IgD-negative memory B cell (primary cell): ENCODE data around the gene CNIH3. TPM values are rescaled to one million over a fixed set of nuclear protein-coding genes. Genes with fewer than 3 reads are reported as not detected.

ENCODE experiments used
- H3K27ac Mint-ChIP-seq, 3 donors: one replicate each; pipeline ENCODE4 v1.8.0; 2020 to 2022; ENCODE audit warnings: mild to moderate bottlenecking in 3 of 3, mixed read lengths in 3 of 3, moderate library complexity in 1 of 3
- H3K27me3 Mint-ChIP-seq: one replicate; pipeline ENCODE4 v1.8.0; 2021; ENCODE audit warnings: mixed read lengths
- H3K36me3 Mint-ChIP-seq: one replicate; pipeline ENCODE4 v1.8.0; 2020; ENCODE audit warnings: mild to moderate bottlenecking, mixed read lengths
- H3K4me1 Mint-ChIP-seq, 3 donors: one replicate each; pipeline ENCODE4 v1.8.0; 2020 to 2022; ENCODE audit warnings: mixed read lengths in 3 of 3, mild to moderate bottlenecking in 1 of 3
- H3K4me3 Mint-ChIP-seq, 4 donors: one replicate each; pipeline ENCODE4 v1.8.0; 2020 to 2022; ENCODE audit warnings: mild to moderate bottlenecking in 4 of 4, mixed read lengths in 4 of 4, moderate library complexity in 3 of 4
- H3K9me3 Mint-ChIP-seq, 3 donors: one replicate each; pipeline ENCODE4 v1.8.0; 2020 to 2021; ENCODE audit warnings: mixed read lengths in 3 of 3, mild to moderate bottlenecking in 1 of 3
- polyA plus RNA-seq: library from polyadenylated mRNA; unstranded; fragments of 300-500 nt; fragmentation: Illumina TruSeq; gene quantifications from one replicate; pipeline ENCODE4 v1.2.3, GENCODE V29; 2021

CNIH3 gene
- polyA plus RNA-seq, 1 donor from 2014 or later: 3.2 TPM

DNA sequence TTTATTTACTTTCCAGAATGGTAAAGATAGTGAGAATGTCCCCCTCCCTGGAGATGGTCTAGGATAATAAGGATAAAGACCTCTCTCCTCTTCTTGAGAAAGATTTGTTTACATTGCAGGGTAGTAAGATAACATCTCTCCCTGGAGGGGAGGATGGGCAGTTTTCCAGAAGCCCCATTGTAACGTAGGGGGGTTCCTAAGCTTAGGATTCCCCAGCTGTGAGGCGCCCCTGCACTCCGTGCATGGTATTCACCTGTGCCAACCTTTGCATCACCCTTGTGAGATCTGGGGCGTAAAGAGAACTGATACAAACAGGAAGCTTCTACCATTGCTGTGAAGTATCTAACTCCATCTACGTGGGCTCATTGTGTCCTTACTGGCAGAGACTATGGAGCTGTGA is 164.6 kb downstream of the CNIH3 start:
- Mint-ChIP-seq H3K27me3 (no peaks in the 10 kb centered on the region), H3K4me3 (no peak overlapping the region), H3K4me1 (peaks cover 6 to 8% (median 6%) of the 10 kb centered on the region in 3 donors), H3K27ac (no peak overlapping the region), H3K36me3 (no peaks in the 10 kb centered on the region), H3K9me3 (peaks cover 0 to 2% (median 0%) of the 10 kb centered on the region in 3 donors)

DNA sequence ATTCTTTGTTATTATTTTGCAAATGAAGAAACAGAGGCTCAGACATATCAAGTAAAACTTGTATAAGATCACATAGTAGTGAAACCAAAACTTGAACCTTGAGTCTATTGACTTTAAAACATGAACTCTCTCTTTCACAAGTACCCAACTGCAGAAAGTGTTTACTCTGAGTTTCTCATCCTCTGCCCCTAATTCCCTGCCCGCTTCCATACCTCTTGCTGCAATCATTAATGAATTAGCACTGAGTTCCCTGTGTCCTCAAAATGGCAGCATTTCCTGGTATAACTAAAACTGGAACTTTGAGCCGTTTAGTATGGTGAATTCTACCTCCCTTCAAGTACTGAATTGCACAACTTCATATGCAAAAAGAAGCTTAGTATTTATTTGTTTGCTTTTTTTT is 165.7 kb downstream of the CNIH3 start:
- Mint-ChIP-seq H3K4me3 (no peak overlapping the region), H3K36me3 (no peaks in the 10 kb centered on the region), H3K27ac (no peak overlapping the region), H3K4me1 (peaks cover 6 to 8% (median 6%) of the 10 kb centered on the region in 3 donors), H3K9me3 (peaks cover 0 to 2% (median 0%) of the 10 kb centered on the region in 3 donors), H3K27me3 (no peaks in the 10 kb centered on the region)

GRCh38 chr1:224782281-224783000 is 166.3 kb downstream of the CNIH3 start:
- no peak overlapping the region for H3K27ac Mint-ChIP-seq
- H3K36me3 Mint-ChIP-seq: no peaks in the 10 kb centered on the region
- H3K9me3 Mint-ChIP-seq: peaks cover 0 to 5% (median 0%) of the 10 kb centered on the region in 3 donors
- no peaks in the 10 kb centered on the region for H3K27me3 Mint-ChIP-seq
- H3K4me3 Mint-ChIP-seq: no peak overlapping the region
- peaks cover 6 to 8% (median 6%) of the 10 kb centered on the region in 3 donors for H3K4me1 Mint-ChIP-seq

DNA sequence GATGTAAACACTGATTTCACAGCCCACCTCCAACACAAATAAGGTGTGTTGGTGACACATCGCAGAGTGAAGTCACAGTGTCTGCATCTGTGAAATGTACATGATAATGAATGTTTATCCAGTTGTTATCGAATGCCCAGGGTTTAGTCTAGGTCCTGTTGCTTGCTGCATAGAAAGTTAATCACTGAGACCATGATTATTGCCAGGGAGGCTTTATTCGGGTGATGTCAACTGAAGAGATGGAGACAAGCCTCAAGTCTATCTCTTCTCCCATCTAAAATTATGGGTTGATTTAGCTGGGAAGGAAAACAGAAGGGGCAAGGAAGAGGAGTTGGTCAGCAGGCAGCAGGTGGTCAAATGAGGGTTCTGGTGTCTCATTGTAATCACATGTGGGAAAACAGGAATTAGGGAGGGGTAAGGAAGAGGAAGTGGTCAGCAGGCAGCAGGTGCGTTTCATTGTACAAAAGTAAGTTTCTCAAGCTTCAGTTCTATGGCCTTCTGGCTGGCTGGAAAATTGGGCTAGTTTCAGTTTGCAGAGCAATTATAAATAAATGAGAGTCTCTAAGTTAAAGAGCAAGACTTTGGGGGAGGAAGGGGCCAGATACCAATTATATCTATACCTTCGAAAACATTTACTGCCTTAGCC is 167.0 kb downstream of the CNIH3 start:
- peak overlapping the region in 2 of 4 donors; percentile 39 to 47 for H3K4me3 Mint-ChIP-seq

DNA sequence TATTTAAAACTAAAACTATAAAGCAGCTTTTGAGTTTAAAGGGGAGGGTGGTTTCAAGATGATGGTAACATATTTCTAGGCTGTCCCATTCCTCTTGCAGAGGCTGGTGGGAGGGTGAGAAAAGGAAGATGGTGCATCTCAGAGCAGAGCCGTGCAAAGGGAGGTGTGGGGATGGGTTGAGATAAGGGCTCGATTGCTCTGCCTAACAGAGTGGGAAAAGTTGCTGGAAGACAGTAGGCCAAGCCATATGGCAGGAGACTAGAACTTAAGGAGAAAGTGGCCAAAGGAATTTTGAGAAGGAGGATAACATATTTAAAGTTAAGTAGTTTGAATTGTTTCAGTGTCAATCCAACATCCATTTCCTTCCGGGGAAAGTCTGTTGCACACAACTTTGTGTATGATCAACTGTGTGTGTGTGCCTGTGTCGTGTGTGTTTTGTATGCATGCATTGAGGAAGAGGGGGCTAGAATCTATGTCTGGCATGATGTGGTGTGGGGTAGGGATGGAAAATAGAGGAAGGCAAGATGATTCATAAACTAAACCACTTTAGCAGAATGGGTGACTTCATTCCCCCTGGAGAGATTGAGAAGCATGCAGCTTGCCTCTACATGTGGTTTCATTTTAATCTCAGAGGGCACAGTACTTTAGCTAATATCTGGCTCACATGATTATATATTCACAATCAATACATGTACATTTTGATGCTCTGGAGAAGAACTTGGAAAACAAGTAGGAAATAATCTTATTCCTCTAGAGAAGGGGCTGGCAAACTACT is 168.3 kb downstream of the CNIH3 start:
- Mint-ChIP-seq H3K4me1 (peaks cover 6 to 8% (median 6%) of the 10 kb centered on the region in 3 donors), H3K36me3 (peaks cover 2% of the 10 kb centered on the region), H3K27me3 (no peaks in the 10 kb centered on the region), H3K9me3 (peaks cover 0 to 5% (median 0%) of the 10 kb centered on the region in 3 donors), H3K4me3 (no peak overlapping the region), H3K27ac (no peak overlapping the region)

More for the DNA sequence above, 167.0 kb downstream of the CNIH3 start:
- H3K27me3 Mint-ChIP-seq: no peaks in the 10 kb centered on the region
- peak overlapping the region in 1 of 3 donors; percentile 48 for H3K27ac Mint-ChIP-seq
- peaks cover 6 to 8% (median 6%) of the 10 kb centered on the region in 3 donors for H3K4me1 Mint-ChIP-seq
- no peaks in the 10 kb centered on the region for H3K36me3 Mint-ChIP-seq
- H3K9me3 Mint-ChIP-seq: peaks cover 0 to 5% (median 0%) of the 10 kb centered on the region in 3 donors

DNA sequence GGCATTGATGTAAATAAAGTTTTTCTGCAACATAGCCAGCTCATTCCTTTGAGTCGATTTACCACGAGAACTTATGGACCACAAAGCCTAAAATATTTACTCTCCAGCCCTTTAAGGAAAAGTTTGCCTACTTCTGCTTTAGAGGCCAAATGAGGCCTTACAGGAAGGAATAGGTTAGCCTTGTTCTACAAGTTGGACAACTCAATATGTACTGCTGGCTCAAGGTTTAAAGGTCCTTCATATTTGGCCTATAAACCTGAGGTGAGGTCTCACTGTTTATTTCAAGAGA is 168.9 kb downstream of the CNIH3 start:
- no peak overlapping the region for H3K4me3 Mint-ChIP-seq
- peaks cover 2% of the 10 kb centered on the region for H3K36me3 Mint-ChIP-seq
- H3K27me3 Mint-ChIP-seq: no peaks in the 10 kb centered on the region
- peaks cover 6 to 8% (median 6%) of the 10 kb centered on the region in 3 donors for H3K4me1 Mint-ChIP-seq
- peaks cover 0 to 5% (median 0%) of the 10 kb centered on the region in 3 donors for H3K9me3 Mint-ChIP-seq
- no peak overlapping the region for H3K27ac Mint-ChIP-seq

GRCh38 chr1:224785622-224786021 is 169.5 kb downstream of the CNIH3 start:
- H3K36me3 Mint-ChIP-seq: peaks cover 2% of the 10 kb centered on the region

DNA sequence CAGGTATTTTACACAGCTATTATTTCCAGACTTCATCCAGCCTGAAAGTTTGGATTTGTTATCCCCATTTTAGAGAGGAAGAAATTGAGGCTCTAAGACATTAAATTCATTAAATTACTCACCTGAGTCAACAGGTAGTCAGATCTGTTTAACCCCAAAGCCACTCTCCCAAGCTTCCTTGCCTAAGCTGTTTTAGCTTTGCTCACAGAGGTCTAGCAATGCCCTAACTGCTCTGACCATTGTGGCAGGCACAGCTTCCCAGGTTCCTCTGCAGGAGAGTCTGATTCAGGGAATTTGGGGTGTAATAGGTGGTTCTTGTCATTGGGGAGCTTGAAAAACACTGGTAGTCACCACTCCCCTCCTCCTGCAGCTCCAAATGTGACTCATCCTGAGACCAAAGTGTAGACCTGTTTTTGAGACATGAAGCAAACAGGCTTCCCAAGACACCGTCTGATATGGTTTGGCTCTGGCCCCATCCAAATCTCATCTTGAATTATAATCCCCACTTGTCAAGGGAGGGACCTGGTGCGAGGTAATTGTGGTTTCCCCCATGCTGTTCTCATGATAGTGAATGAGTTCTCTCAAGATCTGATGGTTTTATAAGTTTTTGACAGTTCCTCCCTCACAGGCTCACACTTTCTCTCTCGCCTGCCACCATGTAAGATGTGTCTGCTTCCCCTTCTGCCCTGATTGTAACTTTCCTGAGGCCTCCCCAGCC is 170.6 kb downstream of the CNIH3 start:
- H3K36me3 Mint-ChIP-seq: peaks cover 2% of the 10 kb centered on the region
- H3K27ac Mint-ChIP-seq: no peak overlapping the region
- H3K27me3 Mint-ChIP-seq: no peaks in the 10 kb centered on the region
- peaks cover 6 to 8% (median 6%) of the 10 kb centered on the region in 3 donors for H3K4me1 Mint-ChIP-seq
- peaks cover 0 to 5% (median 0%) of the 10 kb centered on the region in 3 donors for H3K9me3 Mint-ChIP-seq
- no peak overlapping the region for H3K4me3 Mint-ChIP-seq

More at GRCh38 chr1:224785622-224786021, 169.5 kb downstream of the CNIH3 start:
- Mint-ChIP-seq H3K27me3 (no peaks in the 10 kb centered on the region), H3K4me1 (peaks cover 6 to 8% (median 6%) of the 10 kb centered on the region in 3 donors), H3K27ac (no peak overlapping the region), H3K4me3 (no peak overlapping the region), H3K9me3 (peaks cover 0 to 5% (median 0%) of the 10 kb centered on the region in 3 donors)

DNA sequence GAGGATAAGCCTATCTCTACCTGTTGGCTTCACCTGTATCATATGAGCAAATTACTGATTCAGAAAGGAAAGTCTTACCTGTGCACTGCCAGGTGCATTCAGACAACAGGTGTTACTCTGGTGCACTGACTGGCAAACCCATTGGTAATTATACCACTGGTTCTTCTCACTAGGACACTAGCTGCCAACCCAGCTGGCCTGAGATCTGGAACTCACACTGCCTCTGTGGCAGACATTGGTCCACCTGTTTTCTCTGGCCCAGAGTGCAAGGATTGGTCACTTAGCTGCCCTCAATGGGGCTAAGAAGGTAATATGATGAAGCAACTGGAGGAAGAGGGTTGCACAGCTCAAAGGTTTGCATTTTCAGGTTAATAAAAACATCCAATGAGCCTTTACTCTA is 173.2 kb downstream of the CNIH3 start:
- Mint-ChIP-seq H3K9me3 (peaks cover 0 to 3% (median 0%) of the 10 kb centered on the region in 3 donors), H3K27ac (no peak overlapping the region), H3K27me3 (no peaks in the 10 kb centered on the region)

More for the DNA sequence above, 173.2 kb downstream of the CNIH3 start:
- Mint-ChIP-seq H3K36me3 (peaks cover 2% of the 10 kb centered on the region), H3K4me1 (no peaks in the 10 kb centered on the region), H3K4me3 (no peak overlapping the region)

Other genes starting within 250 kb of the CNIH3 start
- gene WDR26, start 181.5 kb upstream of the CNIH3 start, polyA plus RNA-seq: 4.0 TPM